HCT116 (cell line): ENCODE data around the gene TBC1D1. TPM values are rescaled to one million over a fixed set of nuclear protein-coding genes. Genes with fewer than 3 reads are reported as not detected.

Experiments
- ATAC-seq: fragments of 200-7000 bp; cut with Tn5 transposase; 2 replicates; pipeline ENCODE4 v1.9.1; 2020; ENCODE audit warnings: mild to moderate bottlenecking, moderate library complexity
- BruUV-seq: library from RNA; stranded (reverse); fragments of 400-500 nt; replicated peaks from 2 replicates; lab custom pipeline; 2021; lab: Mats Ljungman, UMichigan
- CTCF ChIA-PET: fragments of 300-600 bp; sonication (Branson Sonifier 250); formaldehyde crosslinking; loops from one replicate; lab custom pipeline; 2021; ENCODE audit warnings: antibody characterized with exemption; lab: Charles Lee
- POLR2A ChIA-PET: fragments of 300-600, 350-600 bp; sonication (Branson Sonifier 250); formaldehyde crosslinking; loops from one replicate; lab custom pipeline; 2021; ENCODE audit warnings: antibody characterized with exemption; lab: Charles Lee
- RAD21 ChIA-PET, 2 experiments: fragments of 300-600 bp; sonication (Branson Sonifier 250); formaldehyde crosslinking; loops; one replicate each; lab custom pipeline; 2023; ENCODE audit warnings: low total read pairs in 2 of 2; ENCODE audit not compliant: uncharacterized antibody in 2 of 2, unreplicated experiment in 2 of 2, low non-redundant PET in 1 of 2; lab: Charles Lee
- DNase-seq: peaks from one replicate; pipeline ENCODE4 v3.0.0-alpha.2; 2010; ENCODE audit warnings: low read depth, low spot score
- H2AFZ ChIP-seq: fragments of 200-600 bp; shearing (Covaris generic), sonication (generic); 2 replicates; pipeline ENCODE4 v1.6.1; 2017; ENCODE audit warnings: low read depth, mixed run types, mixed read lengths, antibody characterized with exemption, low read length; ENCODE audit not compliant: poor library complexity, severe bottlenecking
- H3K27ac ChIP-seq: 2 replicates; pipeline ENCODE4 v1.5.1; 2012; ENCODE audit warnings: low read depth, low read length
- H3K27me3 ChIP-seq: fragments of 200-600 bp; sonication (generic); 2 replicates; pipeline ENCODE4 v1.6.1; 2016; ENCODE audit warnings: mixed run types, low read length, mixed read lengths; ENCODE audit not compliant: insufficient read depth
- H3K36me3 ChIP-seq, 2 experiments: fragments of 200-500 bp in 1 of 2; fragments of 200-600 bp in 1 of 2; sonication (Bioruptor generic) in 1 of 2; sonication (generic) in 1 of 2; 2 replicates each; pipeline versions ENCODE4 v1.5.1 to v1.6.1; 2014 to 2016; ENCODE audit warnings: low read length in 2 of 2, inconsistent platforms in 1 of 2, mixed read lengths in 1 of 2, mixed run types in 1 of 2; ENCODE audit not compliant: insufficient read depth in 2 of 2, control insufficient read depth in 1 of 2
- H3K4me1 ChIP-seq, 2 experiments: fragments of 200-600 bp in 1 of 2; sonication (generic) in 1 of 2; 2 replicates each; pipeline versions ENCODE4 v1.5.1 to v1.6.1; 2012 to 2017; ENCODE audit warnings: low read length in 2 of 2, inconsistent platforms in 1 of 2, mild to moderate bottlenecking in 1 of 2, mixed read lengths in 1 of 2, mixed run types in 1 of 2, moderate library complexity in 1 of 2; ENCODE audit not compliant: insufficient read depth in 2 of 2, control insufficient read depth in 1 of 2
- H3K4me2 ChIP-seq: fragments of 200-600 bp; sonication (generic); 2 replicates; pipeline ENCODE4 v1.6.1; 2017; ENCODE audit warnings: mixed run types, low read length, mixed read lengths
- H3K4me3 ChIP-seq, 2 experiments: fragments of 200-600 bp in 1 of 2; sonication (generic) in 1 of 2; replicated peaks in 1 of 2; 2 replicates each; pipeline ENCODE4 v1.5.1; 2011 to 2016; ENCODE audit warnings: low read length in 2 of 2, control low read depth in 1 of 2, low read depth in 1 of 2, mild to moderate bottlenecking in 1 of 2, mixed read lengths in 1 of 2, mixed run types in 1 of 2
- H3K79me2 ChIP-seq: fragments of 200-600 bp; sonication (generic); 2 replicates; pipeline ENCODE4 v1.6.1; 2017; ENCODE audit warnings: mild to moderate bottlenecking, mixed run types, low read length, moderate library complexity, mixed read lengths; ENCODE audit not compliant: insufficient read depth
- H3K9ac ChIP-seq: fragments of 200-600 bp; sonication (generic); 2 replicates; pipeline ENCODE4 v1.6.1; 2016; ENCODE audit warnings: low read length, mixed read lengths
- H3K9me2 ChIP-seq: fragments of 200-600 bp; sonication (generic), shearing (Covaris generic); 2 replicates; pipeline ENCODE4 v1.6.1; 2017; ENCODE audit warnings: mixed run types, mild to moderate bottlenecking, moderate library complexity; ENCODE audit not compliant: insufficient read depth
- H3K9me3 ChIP-seq, 2 experiments: fragments of 200-500 bp in 1 of 2; fragments of 200-600 bp in 1 of 2; sonication (Bioruptor generic) in 1 of 2; sonication (generic) in 1 of 2; 2 replicates each; pipeline ENCODE4 v1.6.1; 2014 to 2017; ENCODE audit warnings: low read length in 2 of 2, mixed read lengths in 2 of 2, inconsistent platforms in 1 of 2, low read depth in 1 of 2, mild to moderate bottlenecking in 1 of 2, mixed run types in 1 of 2, moderate library complexity in 1 of 2; ENCODE audit not compliant: control insufficient read depth in 1 of 2, insufficient read depth in 1 of 2
- H4K20me1 ChIP-seq: fragments of 200-600 bp; sonication (generic), shearing (Covaris generic); 2 replicates; pipeline ENCODE4 v1.6.1; 2017; ENCODE audit warnings: mixed run types, mild to moderate bottlenecking, moderate library complexity; ENCODE audit not compliant: insufficient read depth
- CBX3 ChIP-seq: IDR thresholded peaks from 2 replicates; pipeline ENCODE4 v1.6.1; 2012; ENCODE audit warnings: low read depth
- CTCF ChIP-seq, 3 experiments: fragments of 200-600 bp in 1 of 3; sonication (generic) in 1 of 3; IDR thresholded peaks in 2 of 3; conservative IDR thresholded peaks in 1 of 3; 2 replicates each; pipeline ENCODE4 v1.5.1; 2012 to 2017; ENCODE audit warnings: low read depth in 2 of 3, low read length in 2 of 3, antibody characterized with exemption in 1 of 3, borderline replicate concordance in 1 of 3, control low read depth in 1 of 3, mild to moderate bottlenecking in 1 of 3, mixed read lengths in 1 of 3, mixed run types in 1 of 3, moderate library complexity in 1 of 3; ENCODE audit not compliant: insufficient read depth in 1 of 3
- ELF1 ChIP-seq: IDR thresholded peaks from 2 replicates; pipeline ENCODE4 v1.6.1; 2012; ENCODE audit warnings: low read depth, borderline replicate concordance
- EZH2phosphoT487 ChIP-seq: fragments of 200-600 bp; IDR thresholded peaks from 2 replicates; pipeline ENCODE4 v1.6.1; 2018; ENCODE audit warnings: antibody characterized with exemption, borderline replicate concordance
- JUND ChIP-seq: IDR thresholded peaks from 2 replicates; pipeline ENCODE4 v1.6.1; 2012
- MAX ChIP-seq: IDR thresholded peaks from 2 replicates; pipeline ENCODE4 v1.6.1; 2012
- POLR2A ChIP-seq: IDR thresholded peaks from 2 replicates; pipeline ENCODE4 v1.7.0; 2011; ENCODE audit warnings: borderline replicate concordance; ENCODE audit not compliant: insufficient read depth, insufficient read length; ENCODE audit errors: extremely low read depth
- REST ChIP-seq: IDR thresholded peaks from 2 replicates; pipeline ENCODE4 v1.6.1; 2012; ENCODE audit warnings: low read depth
- SP1 ChIP-seq: IDR thresholded peaks from 2 replicates; pipeline ENCODE4 v1.6.1; 2012; ENCODE audit warnings: low read depth
- SRF ChIP-seq: IDR thresholded peaks from 2 replicates; pipeline ENCODE4 v1.6.1; 2012; ENCODE audit warnings: low read depth
- TCF7L2 ChIP-seq: IDR thresholded peaks from 2 replicates; pipeline ENCODE4 v1.7.0; 2011; ENCODE audit warnings: borderline replicate concordance, inconsistent platforms; ENCODE audit not compliant: insufficient read depth, insufficient read length; ENCODE audit errors: extremely low read depth
- YY1 ChIP-seq: IDR thresholded peaks from 2 replicates; pipeline ENCODE4 v1.6.1; 2011; ENCODE audit warnings: low read length, low read depth, moderate library complexity, mild to moderate bottlenecking; ENCODE audit not compliant: insufficient replicate concordance; ENCODE audit errors: extremely low read depth
- ZNF274 ChIP-seq: fragments of 200-500 bp; sonication (Bioruptor generic); IDR thresholded peaks from 2 replicates; pipeline ENCODE4 v1.6.1; 2014; ENCODE audit warnings: mild to moderate bottlenecking, low read depth, low read length, inconsistent platforms
- intact Hi-C: fragments of 100-400 bp; cut with micrococcal nuclease; formaldehyde crosslinking; loops from 2 replicates; pipeline ENCODE4 v1.10.0; 2022
- total RNA-seq: library from RNA; stranded (reverse); gene quantifications from one replicate; pipeline ENCODE4 v1.2.1, GENCODE V29; 2021; ENCODE audit not compliant: unreplicated experiment

The TBC1D1 gene
- total RNA-seq, 1 experiment from 2014 or later, result 82.7 TPM

DNA sequence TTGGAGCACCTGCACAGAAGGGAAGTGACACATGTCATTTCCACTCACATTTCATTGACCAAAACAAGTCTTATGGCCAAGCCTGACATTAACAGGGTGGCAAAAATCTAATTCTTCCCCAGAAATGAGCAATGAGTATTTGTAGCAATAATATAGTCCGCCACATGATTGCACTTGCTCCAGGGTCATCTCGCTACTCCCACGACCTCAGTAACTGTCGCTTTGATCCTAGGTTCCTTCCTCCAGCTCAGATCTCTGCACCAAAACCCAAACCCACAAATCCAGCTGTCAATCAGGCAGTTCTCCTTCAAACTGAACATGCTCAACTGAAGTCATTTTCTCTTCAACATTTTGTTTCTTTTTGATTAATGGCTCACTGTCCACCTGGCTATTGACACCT is 44.1 kb downstream of the TBC1D1 start:
- Histone ChIP-seq H3K9me3 (no peaks in the 10 kb centered on the region), H3K27me3 (no peaks in the 10 kb centered on the region), H3K9me2 (no peaks in the 10 kb centered on the region), H2AFZ (no peak overlapping the region), H3K4me2 (no peak overlapping the region), H3K4me3 (no peak overlapping the region), H3K36me3 (no peaks in the 10 kb centered on the region), H3K9ac (no peak overlapping the region), H3K4me1 (no peaks in the 10 kb centered on the region), H3K27ac (no peak overlapping the region), H4K20me1 (no peaks in the 10 kb centered on the region), H3K79me2 (no peaks in the 10 kb centered on the region)
- ChIA-PET POLR2A (no interaction called here), CTCF (no interaction called here), RAD21 (no interaction called here)
- TF ChIP-seq JUND, result no peak
- no peak for TF ChIP-seq SRF
- TF ChIP-seq YY1, result no peak
- no peak for TF ChIP-seq EZH2phosphoT487
- no peak for TF ChIP-seq SP1
- TF ChIP-seq MAX, result no peak
- BruUV-seq, result no TSS peak
- intact Hi-C loops, result no loop called here
- ATAC-seq (no peak), DNase-seq (no peak)

DNA sequence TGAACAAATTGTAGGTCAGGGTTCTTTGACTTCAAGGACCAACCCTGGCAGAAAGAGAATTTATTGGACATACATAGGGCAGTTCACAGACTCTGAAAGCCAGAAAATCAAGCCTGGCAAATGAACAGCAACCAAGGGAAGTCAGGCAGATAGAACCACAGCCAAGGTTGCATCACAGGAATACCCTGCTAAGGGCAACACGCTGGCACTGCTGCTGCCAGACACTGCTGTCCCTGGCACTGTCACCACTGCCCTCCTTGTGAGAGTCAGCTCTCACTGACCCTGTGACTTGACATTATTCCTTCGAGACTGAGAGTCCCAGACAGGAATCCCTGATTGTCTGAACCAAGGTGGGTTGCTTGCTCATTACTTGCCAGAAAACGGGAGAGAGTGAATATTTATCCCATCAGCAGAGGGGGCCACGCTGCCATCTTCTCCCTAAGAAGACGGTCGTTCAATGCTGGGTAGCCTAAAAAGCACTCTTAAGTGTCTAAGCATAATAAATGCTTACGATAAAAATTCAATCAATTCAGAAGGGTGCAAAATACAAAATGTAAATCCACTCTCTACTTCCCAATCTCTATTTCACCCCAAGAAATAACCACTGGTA is 46.1 kb downstream of the TBC1D1 start:
- intact Hi-C loops, result no loop called here
- CTCF ChIA-PET, result no interaction called here
- no peaks in the 10 kb centered on the region for H3K9me2 ChIP-seq
- H4K20me1 ChIP-seq, result no peaks in the 10 kb centered on the region
- H3K27ac ChIP-seq, result no peak overlapping the region
- ATAC-seq (no peak), DNase-seq (no peak)
- BruUV-seq, result no TSS peak
- RAD21 ChIA-PET, result no interaction called here
- no peaks in the 10 kb centered on the region for H3K79me2 ChIP-seq
- H3K27me3 ChIP-seq, result no peaks in the 10 kb centered on the region
- H3K4me2 ChIP-seq, result no peak overlapping the region
- H3K9me3 ChIP-seq, result no peaks in the 10 kb centered on the region
- no peak overlapping the region for H2AFZ ChIP-seq
- no peak overlapping the region for H3K9ac ChIP-seq
- H3K36me3 ChIP-seq, result no peaks in the 10 kb centered on the region
- POLR2A ChIA-PET, result no interaction called here
- no peak overlapping the region for H3K4me3 ChIP-seq
- no peaks in the 10 kb centered on the region for H3K4me1 ChIP-seq
- TF ChIP-seq CTCF (IDR thresholded peaks at IDR 0.05 in 2 of 3, conservative IDR thresholded peaks at IDR 0.05 in 1 of 3; ENCODE audit: borderline replicate concordance in 1 of 3, insufficient read depth in 1 of 3, low read depth in 2 of 3, low read length in 2 of 3), result no peak
- no peak for TF ChIP-seq TCF7L2
- no peak for TF ChIP-seq REST
- no peak for TF ChIP-seq JUND
- TF ChIP-seq ZNF274, result no peak
- no peak for TF ChIP-seq CBX3
- no peak for TF ChIP-seq POLR2A
- no peak for TF ChIP-seq MAX
- no peak for TF ChIP-seq SP1
- TF ChIP-seq ELF1, result no peak
